Effector memory CD4-positive, alpha-beta T cell (primary cell): ENCODE results near the gene DOCK2.

Source experiments
- DNase-seq, 3 donors: peaks; one replicate each; pipeline ENCODE4 v3.0.0-alpha.2; 2020
- H3K27ac ChIP-seq: 2 replicates; pipeline ENCODE4 v1.7.0; 2013; ENCODE audit warnings: mild to moderate bottlenecking, low read length, moderate library complexity; ENCODE audit not compliant: insufficient read depth, poor library complexity, severe bottlenecking
- H3K27me3 ChIP-seq: replicated peaks from 2 replicates; pipeline ENCODE4 v1.7.0; 2013; ENCODE audit warnings: mild to moderate bottlenecking, low read length; ENCODE audit not compliant: insufficient read depth, control insufficient read depth, poor library complexity, severe bottlenecking
- H3K36me3 ChIP-seq: 2 replicates; pipeline ENCODE4 v1.7.0; 2013; ENCODE audit warnings: mild to moderate bottlenecking, low read length, moderate library complexity; ENCODE audit not compliant: control insufficient read depth, insufficient read depth
- H3K4me1 ChIP-seq: 2 replicates; pipeline ENCODE4 v1.7.0; 2013; ENCODE audit warnings: low read length, mild to moderate bottlenecking; ENCODE audit not compliant: control insufficient read depth, insufficient read depth, poor library complexity, severe bottlenecking
- H3K4me3 ChIP-seq: 2 replicates; pipeline ENCODE4 v1.7.0; 2013; ENCODE audit warnings: low read length, low read depth, mild to moderate bottlenecking; ENCODE audit not compliant: insufficient read depth, poor library complexity, severe bottlenecking
- H3K9me3 ChIP-seq: 2 replicates; pipeline ENCODE4 v1.7.0; 2013; ENCODE audit warnings: mild to moderate bottlenecking, low read length, moderate library complexity; ENCODE audit not compliant: control insufficient read depth

DOCK2 gene

DNA sequence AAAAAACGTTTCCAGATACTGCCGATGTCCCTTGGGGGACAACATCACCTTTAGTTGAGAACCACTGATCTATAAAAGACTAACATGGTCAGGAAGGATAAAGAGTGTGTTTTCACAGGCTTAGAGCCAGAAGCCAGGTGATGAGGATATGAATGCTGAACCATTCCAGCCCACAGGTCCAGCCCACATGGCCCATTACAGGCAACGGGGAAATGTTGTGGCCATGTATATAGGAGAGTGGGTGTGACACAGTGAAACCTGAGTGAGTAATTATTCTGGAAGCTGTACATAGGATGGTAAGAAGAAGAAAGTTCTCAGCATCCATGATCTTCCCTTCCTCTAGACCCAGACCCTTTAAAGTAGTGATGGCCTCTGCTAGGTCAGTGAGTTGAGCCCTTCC, 412.6 kb downstream of the DOCK2 start:
- no peak for DNase-seq
- Histone ChIP-seq H3K27me3 (no peaks in the 10 kb centered on the region), H3K36me3 (peaks cover 92% of the 10 kb centered on the region), H3K27ac (no peak overlapping the region), H3K9me3 (no peaks in the 10 kb centered on the region), H3K4me1 (no peaks in the 10 kb centered on the region), H3K4me3 (no peak overlapping the region)

DNA sequence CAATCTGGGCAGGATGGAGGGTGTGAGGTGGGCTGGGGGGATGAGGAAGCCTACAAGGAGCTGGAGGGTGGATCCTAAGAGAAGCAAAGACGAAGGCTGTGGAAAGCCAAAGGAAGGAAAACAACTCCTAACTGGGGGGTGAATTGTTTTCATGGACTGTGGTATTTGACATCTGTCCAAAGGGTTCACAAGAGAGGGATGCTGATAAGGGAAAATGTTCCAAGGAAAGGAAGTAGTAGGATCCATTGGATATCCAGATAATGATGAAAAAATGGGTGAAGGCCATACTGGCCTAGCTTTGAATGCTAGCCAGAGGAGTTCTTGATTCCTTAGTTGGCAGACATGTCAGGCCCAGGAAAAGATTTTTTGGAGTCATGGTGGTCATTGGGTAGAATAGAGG, 416.8 kb downstream of the DOCK2 start:
- no peak for DNase-seq
- H3K4me1 ChIP-seq, result no peaks in the 10 kb centered on the region
- H3K9me3 ChIP-seq, result no peaks in the 10 kb centered on the region
- H3K27ac ChIP-seq, result no peak overlapping the region
- peaks cover 91% of the 10 kb centered on the region for H3K36me3 ChIP-seq
- no peak overlapping the region for H3K4me3 ChIP-seq
- H3K27me3 ChIP-seq, result no peaks in the 10 kb centered on the region

GRCh38 chr5:170055606-170056005, 418.5 kb downstream of the DOCK2 start:
- H3K4me3 ChIP-seq, result no peak overlapping the region
- no peaks in the 10 kb centered on the region for H3K9me3 ChIP-seq
- no peak for DNase-seq
- peaks cover 84% of the 10 kb centered on the region for H3K36me3 ChIP-seq
- no peak overlapping the region for H3K27ac ChIP-seq
- no peaks in the 10 kb centered on the region for H3K4me1 ChIP-seq
- no peaks in the 10 kb centered on the region for H3K27me3 ChIP-seq

DNA sequence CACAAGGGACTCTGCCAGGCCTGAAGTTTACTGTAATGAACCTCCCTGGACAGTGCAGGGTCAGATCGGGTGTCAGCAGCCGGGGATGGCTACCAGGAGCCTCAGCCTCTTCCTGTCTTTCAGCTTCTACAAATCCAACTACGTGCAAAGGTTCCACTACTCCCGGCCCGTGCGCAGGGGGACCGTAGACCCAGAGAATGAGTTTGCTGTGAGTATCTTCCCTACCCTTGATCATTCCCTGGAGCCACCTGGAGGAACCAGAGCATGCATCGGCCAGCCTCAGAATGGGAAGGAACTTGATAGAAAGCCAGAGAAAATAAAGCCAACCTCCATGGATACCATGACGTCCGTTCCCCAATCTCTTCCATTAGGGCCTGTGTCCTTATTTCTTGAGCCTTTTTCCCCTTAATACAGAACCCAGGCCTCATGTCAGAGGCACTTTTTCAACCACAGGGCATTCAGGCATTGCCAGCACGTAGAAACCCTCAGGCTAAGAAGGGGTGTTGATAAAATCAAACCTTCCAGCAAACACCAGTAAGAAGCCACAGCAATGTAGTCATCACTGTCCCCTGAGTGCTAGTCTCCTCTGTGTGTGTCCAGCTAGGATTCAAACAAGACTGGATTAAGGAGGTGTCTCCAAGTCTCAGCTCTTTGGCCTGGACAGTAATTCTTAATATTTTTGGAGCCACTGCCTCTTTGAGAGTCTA, 419.6 kb downstream of the DOCK2 start:
- DNase-seq, result no peak
- H3K27ac ChIP-seq, result no peak overlapping the region
- H3K4me1 ChIP-seq, result no peaks in the 10 kb centered on the region
- H3K36me3 ChIP-seq, result peaks cover 79% of the 10 kb centered on the region
- H3K9me3 ChIP-seq, result no peaks in the 10 kb centered on the region
- no peaks in the 10 kb centered on the region for H3K27me3 ChIP-seq
- H3K4me3 ChIP-seq, result no peak overlapping the region

DNA sequence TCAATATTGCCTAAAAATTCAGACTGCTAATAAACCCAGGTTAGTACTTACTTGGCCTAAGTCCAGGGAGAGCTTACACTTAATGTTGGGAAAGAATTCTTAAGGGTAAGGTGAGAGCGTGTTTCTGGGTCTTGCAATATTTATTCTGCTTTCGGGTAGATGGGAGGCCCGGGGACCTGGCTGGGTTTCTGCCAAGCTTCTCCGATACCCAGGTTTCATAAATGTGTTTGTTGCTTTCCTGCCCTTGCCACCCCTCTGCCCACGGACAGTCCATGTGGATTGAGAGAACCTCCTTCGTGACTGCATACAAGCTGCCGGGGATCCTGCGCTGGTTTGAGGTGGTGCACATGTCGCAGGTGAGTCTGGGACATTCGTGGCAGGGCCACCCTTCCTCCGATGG, 420.2 kb downstream of the DOCK2 start:
- H3K27me3 ChIP-seq, result no peaks in the 10 kb centered on the region
- H3K27ac ChIP-seq, result no peak overlapping the region
- H3K4me3 ChIP-seq, result no peak overlapping the region
- no peaks in the 10 kb centered on the region for H3K9me3 ChIP-seq
- no peaks in the 10 kb centered on the region for H3K4me1 ChIP-seq
- DNase-seq, result no peak
- peaks cover 79% of the 10 kb centered on the region for H3K36me3 ChIP-seq

DNA sequence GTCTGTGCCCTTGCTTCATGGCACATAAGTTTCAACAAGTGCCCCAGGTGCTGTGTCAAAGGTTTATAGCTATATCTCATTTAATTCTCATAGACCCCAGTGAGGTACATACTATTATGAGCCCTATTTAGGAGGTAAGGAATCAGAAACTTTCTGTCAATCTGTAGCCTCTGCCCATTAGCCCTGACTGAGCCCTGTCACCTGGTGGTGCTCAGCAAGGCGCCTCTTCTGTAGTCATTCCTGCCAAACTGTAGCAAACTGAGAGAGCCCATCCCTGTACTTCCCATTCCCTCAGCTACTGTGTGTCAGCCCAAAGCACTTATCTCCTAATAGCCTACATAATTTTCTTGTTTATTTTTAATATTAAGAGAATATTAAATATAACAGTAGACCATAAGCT, 422.1 kb downstream of the DOCK2 start:
- Histone ChIP-seq H3K36me3 (peaks cover 70% of the 10 kb centered on the region), H3K27me3 (no peaks in the 10 kb centered on the region), H3K4me1 (no peaks in the 10 kb centered on the region), H3K4me3 (no peak overlapping the region), H3K9me3 (no peaks in the 10 kb centered on the region), H3K27ac (no peak overlapping the region)
- DNase-seq, result no peak

GRCh38 chr5:170067152-170067551, 430.1 kb downstream of the DOCK2 start:
- H3K27me3 ChIP-seq, result no peaks in the 10 kb centered on the region
- no peaks in the 10 kb centered on the region for H3K4me1 ChIP-seq
- H3K4me3 ChIP-seq, result no peak overlapping the region
- DNase-seq, result no peak
- no peak overlapping the region for H3K27ac ChIP-seq
- H3K9me3 ChIP-seq, result no peaks in the 10 kb centered on the region
- peaks cover 54% of the 10 kb centered on the region for H3K36me3 ChIP-seq

DNA sequence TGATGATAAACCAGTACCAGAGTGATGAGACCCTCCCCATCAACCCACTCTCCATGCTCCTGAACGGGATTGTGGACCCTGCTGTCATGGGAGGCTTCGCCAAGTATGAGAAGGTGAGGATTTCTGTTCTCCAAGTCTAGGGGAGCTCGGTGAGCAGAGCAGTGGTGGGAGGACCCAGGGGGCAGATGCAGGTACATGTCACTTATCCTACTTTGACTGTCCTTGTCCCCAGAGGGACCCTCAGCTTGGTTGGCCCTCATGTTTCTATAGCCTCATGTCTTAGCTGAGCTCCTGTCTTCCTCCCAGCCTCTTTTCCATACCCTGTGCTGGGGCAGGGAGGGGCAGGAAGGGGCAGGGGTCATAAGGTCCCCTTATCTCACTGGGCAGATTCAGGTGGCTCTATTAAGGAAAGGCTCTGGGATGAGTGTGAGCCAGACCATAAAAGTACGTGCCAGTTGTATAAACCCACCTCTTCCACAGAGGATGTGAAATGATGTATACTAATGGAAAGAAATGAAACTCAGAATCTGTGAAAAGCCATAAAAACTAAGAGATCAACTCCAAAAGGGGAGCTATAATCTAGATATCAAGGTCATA, 430.6 kb downstream of the DOCK2 start:
- H3K4me3 ChIP-seq, result no peak overlapping the region
- H3K27ac ChIP-seq, result no peak overlapping the region
- H3K4me1 ChIP-seq, result no peaks in the 10 kb centered on the region
- H3K9me3 ChIP-seq, result no peaks in the 10 kb centered on the region
- peaks cover 49% of the 10 kb centered on the region for H3K36me3 ChIP-seq
- H3K27me3 ChIP-seq, result no peaks in the 10 kb centered on the region
- no peak for DNase-seq

- no peak for DNase-seq
- H3K4me1 ChIP-seq, result no peaks in the 10 kb centered on the region
- no peaks in the 10 kb centered on the region for H3K9me3 ChIP-seq
- peaks cover 46% of the 10 kb centered on the region for H3K36me3 ChIP-seq
- H3K4me3 ChIP-seq, result no peak overlapping the region
- no peak overlapping the region for H3K27ac ChIP-seq
- H3K27me3 ChIP-seq, result no peaks in the 10 kb centered on the region
Measured at GRCh38 chr5:170069512-170069911, 432.4 kb downstream of the DOCK2 start.

GRCh38 chr5:170070556-170071412, 433.7 kb downstream of the DOCK2 start:
- DNase-seq, result no peak
- Histone ChIP-seq H3K9me3 (no peaks in the 10 kb centered on the region), H3K27ac (no peak overlapping the region), H3K4me1 (no peaks in the 10 kb centered on the region), H3K36me3 (peaks cover 53% of the 10 kb centered on the region), H3K27me3 (no peaks in the 10 kb centered on the region), H3K4me3 (no peak overlapping the region)
